HuH-7 (cell line): ENCODE data around the gene TXN2.
"Not testable (repeated sequence)": the region's sequence is repeated elsewhere in the genome, so short reads cannot be mapped to it uniquely, and the experiment has no call there.

Source experiments
- DNase-seq: peaks from one replicate; pipeline ENCODE4 v3.0.0; 2011; ENCODE audit warnings: low spot score

Gene TXN2

GRCh38 chr22:36431977-36432376 lies 49.5 kb downstream of the TXN2 start:
- no peak for DNase-seq

GRCh38 chr22:36430863-36431262 lies 50.6 kb downstream of the TXN2 start:
- DNase-seq = no peak

- DNase-seq = not testable (repeated sequence)
Measured at GRCh38 chr22:36427952-36428351, 53.5 kb downstream of the TXN2 start.

- DNase-seq = peak; percentile 68
Measured at GRCh38 chr22:36425977-36426523, 55.4 kb downstream of the TXN2 start.

GRCh38 chr22:36424901-36425579 lies 56.4 kb downstream of the TXN2 start:
- DNase-seq = no peak

GRCh38 chr22:36424466-36424865 lies 57.0 kb downstream of the TXN2 start:
- not testable (repeated sequence) for DNase-seq

- no peak for DNase-seq
Measured at GRCh38 chr22:36423461-36424404, 57.7 kb downstream of the TXN2 start.

GRCh38 chr22:36422287-36423014 lies 59.0 kb downstream of the TXN2 start:
- no peak for DNase-seq

GRCh38 chr22:36419912-36420882 lies 61.2 kb downstream of the TXN2 start:
- no peak for DNase-seq

- no peak for DNase-seq
Measured at GRCh38 chr22:36419177-36419911, 62.1 kb downstream of the TXN2 start.

GRCh38 chr22:36417281-36417686 lies 64.2 kb downstream of the TXN2 start:
- no peak for DNase-seq
